CD8-positive, alpha-beta memory T cell (primary cell): ENCODE results near the gene KCNMA1. TPM values are rescaled to one million over a fixed set of nuclear protein-coding genes. Genes with fewer than 3 reads are reported as not detected.

Source experiments
- CTCF ChIA-PET: fragments of 350-600 bp; sonication (Branson Sonifier 250); formaldehyde crosslinking; loops from one replicate; lab custom pipeline; 2021; ENCODE audit warnings: antibody characterized with exemption; lab: Charles Lee
- POLR2A ChIA-PET: fragments of 350-600 bp; sonication (Branson Sonifier 250); formaldehyde crosslinking; loops from one replicate; lab custom pipeline; 2021; ENCODE audit warnings: antibody characterized with exemption; lab: Charles Lee
- DNase-seq, 5 donors: peaks; one replicate each; pipeline versions ENCODE4 v3.0.0 to v3.0.0-alpha.2; 2020 to 2022; ENCODE audit warnings: mixed read lengths in 1 of 5
- H3K27ac ChIP-seq: one replicate; pipeline ENCODE4 v1.7.0; 2013; ENCODE audit warnings: low read depth, mild to moderate bottlenecking, low read length, moderate library complexity
- H3K27me3 ChIP-seq: 2 replicates; pipeline ENCODE4 v1.7.0; 2013; ENCODE audit warnings: low read length, mild to moderate bottlenecking; ENCODE audit not compliant: insufficient read depth, poor library complexity, severe bottlenecking
- H3K36me3 ChIP-seq: 2 replicates; pipeline ENCODE4 v1.7.0; 2013; ENCODE audit warnings: mild to moderate bottlenecking, low read length, moderate library complexity; ENCODE audit not compliant: insufficient read depth
- H3K4me1 ChIP-seq: 2 replicates; pipeline ENCODE4 v1.7.0; 2013; ENCODE audit warnings: mild to moderate bottlenecking, low read length, moderate library complexity; ENCODE audit not compliant: insufficient read depth
- H3K4me3 ChIP-seq: 2 replicates; pipeline ENCODE4 v1.7.0; 2013; ENCODE audit warnings: mild to moderate bottlenecking, low read length
- H3K9me3 ChIP-seq: 2 replicates; pipeline ENCODE4 v1.7.0; 2013; ENCODE audit warnings: mild to moderate bottlenecking, low read length
- H3K27ac Mint-ChIP-seq, 8 donors: one replicate each; pipeline ENCODE4 v1.8.0; 2020 to 2021; ENCODE audit warnings: mixed read lengths in 8 of 8, mild to moderate bottlenecking in 6 of 8, inconsistent platforms in 3 of 8, moderate library complexity in 3 of 8
- H3K27me3 Mint-ChIP-seq, 2 donors: one replicate each; pipeline ENCODE4 v1.8.0; 2020 to 2021; ENCODE audit warnings: mixed read lengths in 2 of 2, mild to moderate bottlenecking in 1 of 2, moderate library complexity in 1 of 2
- H3K36me3 Mint-ChIP-seq, 3 donors: one replicate each; pipeline ENCODE4 v1.8.0; 2020 to 2021; ENCODE audit warnings: mixed read lengths in 3 of 3, inconsistent platforms in 1 of 3, mild to moderate bottlenecking in 1 of 3
- H3K4me1 Mint-ChIP-seq, 3 donors: one replicate each; pipeline ENCODE4 v1.8.0; 2020 to 2021; ENCODE audit warnings: mixed read lengths in 3 of 3, inconsistent platforms in 1 of 3, mild to moderate bottlenecking in 1 of 3
- H3K4me3 Mint-ChIP-seq, 7 donors: one replicate each; pipeline ENCODE4 v1.8.0; 2020 to 2021; ENCODE audit warnings: mixed read lengths in 7 of 7, mild to moderate bottlenecking in 6 of 7, moderate library complexity in 4 of 7, inconsistent platforms in 2 of 7
- H3K9me3 Mint-ChIP-seq, 5 donors: one replicate each; pipeline ENCODE4 v1.8.0; 2020 to 2022; ENCODE audit warnings: mixed read lengths in 5 of 5, mild to moderate bottlenecking in 3 of 5, moderate library complexity in 2 of 5, inconsistent platforms in 1 of 5
- polyA plus RNA-seq: library from polyadenylated mRNA; unstranded; fragments of 300-500 nt; fragmentation: Illumina TruSeq; gene quantifications from one replicate; pipeline ENCODE4 v1.2.3, GENCODE V29; 2021
- total RNA-seq, 2 experiments: library from RNA; stranded (reverse); gene quantifications; one replicate each; pipeline ENCODE4 v1.2.3, GENCODE V29; 2021

Gene KCNMA1
- total and polyA plus RNA-seq, 3 experiments from 2014 or later: 0.20 to 0.31 TPM; not detected in 1

DNA sequence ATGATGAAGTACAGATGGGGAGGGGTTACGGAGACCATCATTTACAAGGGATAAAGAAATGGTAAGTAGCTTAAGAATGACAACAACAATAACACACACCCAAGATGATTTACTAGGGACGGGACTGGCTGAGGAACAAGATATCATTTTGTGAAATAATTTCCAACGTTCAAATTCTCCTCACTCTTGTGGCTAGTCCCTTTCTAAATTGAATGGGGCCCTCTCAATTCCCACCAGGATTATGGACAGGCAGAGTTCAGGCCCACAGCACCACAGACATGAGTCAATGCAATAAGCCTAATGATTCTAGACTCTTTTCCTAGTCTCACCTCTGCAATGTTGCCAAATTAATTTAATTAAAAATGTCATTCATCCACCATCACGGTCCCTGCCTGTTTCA is 448.1 kb downstream of the KCNMA1 start:
- no peak overlapping the region for H3K27ac Mint-ChIP-seq
- DNase-seq: no peak
- H3K9me3 Mint-ChIP-seq: no peaks in the 10 kb centered on the region
- H3K27me3 ChIP-seq: no peaks in the 10 kb centered on the region
- POLR2A ChIA-PET: no interaction called here
- H3K4me1 ChIP-seq: no peaks in the 10 kb centered on the region
- no peaks in the 10 kb centered on the region for H3K4me1 Mint-ChIP-seq
- CTCF ChIA-PET: interaction anchor here (1.2 kb wide), 1 partner anchor 15 kb away, joined by 5 read pairs; no protein-coding TSS in a partner anchor
- H3K36me3 Mint-ChIP-seq: no peaks in the 10 kb centered on the region
- no peak overlapping the region for H3K4me3 Mint-ChIP-seq
- H3K36me3 ChIP-seq: no peaks in the 10 kb centered on the region
- peaks cover 18 to 44% of the 10 kb centered on the region in 2 donors for H3K27me3 Mint-ChIP-seq
- no peaks in the 10 kb centered on the region for H3K9me3 ChIP-seq
- no peak overlapping the region for H3K4me3 ChIP-seq
- H3K27ac ChIP-seq: no peak overlapping the region

DNA sequence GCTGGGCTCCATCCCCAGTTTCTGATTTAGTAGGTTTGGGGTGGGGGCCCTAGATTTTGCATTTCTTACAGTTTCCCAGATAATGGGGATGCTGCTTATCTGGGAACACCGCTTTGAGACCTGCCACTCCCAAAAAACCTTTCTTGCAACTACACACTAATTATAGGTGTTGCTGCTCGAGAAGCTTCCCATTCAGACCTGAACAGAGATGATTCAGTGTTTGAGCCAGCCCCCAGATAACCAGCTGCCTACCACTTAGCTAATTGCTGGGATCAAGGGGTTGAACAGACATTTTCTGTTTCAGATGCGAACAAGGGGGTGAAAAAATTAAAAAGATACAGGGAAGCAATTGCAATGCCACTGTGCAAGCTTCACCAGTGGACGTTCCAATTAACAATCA is 448.5 kb downstream of the KCNMA1 start:
- H3K9me3 Mint-ChIP-seq: no peaks in the 10 kb centered on the region
- no peak overlapping the region for H3K4me3 ChIP-seq
- no peaks in the 10 kb centered on the region for H3K36me3 ChIP-seq
- H3K27me3 ChIP-seq: no peaks in the 10 kb centered on the region
- no peaks in the 10 kb centered on the region for H3K4me1 Mint-ChIP-seq
- no peaks in the 10 kb centered on the region for H3K36me3 Mint-ChIP-seq
- H3K9me3 ChIP-seq: no peaks in the 10 kb centered on the region
- H3K4me3 Mint-ChIP-seq: no peak overlapping the region
- ChIA-PET POLR2A (no interaction called here), CTCF (interaction anchor here (1.2 kb wide), 1 partner anchor 15 kb away, joined by 5 read pairs; no protein-coding TSS in a partner anchor)
- H3K27ac ChIP-seq: no peak overlapping the region
- H3K4me1 ChIP-seq: no peaks in the 10 kb centered on the region
- no peak for DNase-seq
- H3K27ac Mint-ChIP-seq: no peak overlapping the region
- H3K27me3 Mint-ChIP-seq: peaks cover 18 to 44% of the 10 kb centered on the region in 2 donors

DNA sequence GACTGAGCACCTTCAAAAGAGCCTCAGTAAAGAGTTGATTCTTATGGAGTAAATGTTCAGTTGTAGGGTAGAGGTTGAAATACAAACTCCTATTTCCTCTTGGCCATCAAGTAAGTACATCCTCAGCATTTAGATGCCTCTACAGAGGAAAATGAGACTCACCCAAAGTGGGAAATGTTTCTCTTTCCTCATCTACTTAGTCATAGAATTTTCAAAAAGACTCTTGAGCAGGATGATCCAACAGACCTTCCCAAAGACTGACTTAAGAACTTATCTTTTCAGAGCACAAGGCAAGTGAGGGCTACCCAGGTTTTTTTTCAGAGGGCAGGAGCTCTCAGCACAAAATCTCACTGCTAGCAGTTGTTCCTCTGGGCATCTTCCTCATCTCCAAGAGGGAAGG is 449.1 kb downstream of the KCNMA1 start:
- Mint-ChIP-seq H3K4me1 (no peaks in the 10 kb centered on the region), H3K27ac (no peak overlapping the region), H3K4me3 (no peak overlapping the region), H3K9me3 (no peaks in the 10 kb centered on the region), H3K27me3 (peaks cover 16 to 43% of the 10 kb centered on the region in 2 donors), H3K36me3 (no peaks in the 10 kb centered on the region)
- Histone ChIP-seq H3K27ac (no peak overlapping the region), H3K27me3 (no peaks in the 10 kb centered on the region), H3K9me3 (no peaks in the 10 kb centered on the region), H3K4me3 (no peak overlapping the region), H3K4me1 (no peaks in the 10 kb centered on the region), H3K36me3 (no peaks in the 10 kb centered on the region)
- no peak for DNase-seq
- ChIA-PET CTCF (interaction anchor here (1.2 kb wide), 1 partner anchor 14 kb away, joined by 5 read pairs; no protein-coding TSS in a partner anchor), POLR2A (no interaction called here)

DNA sequence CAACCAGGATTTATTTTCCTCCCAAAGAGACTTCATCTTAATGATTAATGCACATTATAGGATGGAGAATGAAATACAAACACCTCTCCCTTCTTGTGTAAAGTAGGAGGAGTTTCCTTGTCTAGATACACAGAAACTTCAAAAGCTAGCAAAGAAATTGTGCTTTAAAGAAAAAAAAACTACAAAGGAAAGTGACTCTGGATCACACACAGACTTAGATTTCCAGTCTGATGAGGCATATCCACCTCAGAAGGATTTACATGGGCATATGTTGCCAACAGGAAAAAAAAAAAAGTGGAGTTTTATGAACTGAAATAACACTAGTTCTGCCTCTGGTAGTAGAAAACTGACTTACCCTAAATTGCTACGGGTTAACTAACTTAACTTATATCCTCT is 449.6 kb downstream of the KCNMA1 start:
- no peaks in the 10 kb centered on the region for H3K36me3 ChIP-seq
- no peak for DNase-seq
- H3K36me3 Mint-ChIP-seq: no peaks in the 10 kb centered on the region
- ChIA-PET POLR2A (no interaction called here), CTCF (interaction anchor here (1.3 kb wide), 1 partner anchor 14 kb away, joined by 3 read pairs; no protein-coding TSS in a partner anchor)
- no peaks in the 10 kb centered on the region for H3K9me3 Mint-ChIP-seq
- peaks cover 16 to 38% of the 10 kb centered on the region in 2 donors for H3K27me3 Mint-ChIP-seq
- H3K27me3 ChIP-seq: no peaks in the 10 kb centered on the region
- H3K27ac ChIP-seq: no peak overlapping the region
- no peak overlapping the region for H3K4me3 Mint-ChIP-seq
- H3K4me1 ChIP-seq: no peaks in the 10 kb centered on the region
- no peak overlapping the region for H3K27ac Mint-ChIP-seq
- no peak overlapping the region for H3K4me3 ChIP-seq
- no peaks in the 10 kb centered on the region for H3K4me1 Mint-ChIP-seq
- no peaks in the 10 kb centered on the region for H3K9me3 ChIP-seq

DNA sequence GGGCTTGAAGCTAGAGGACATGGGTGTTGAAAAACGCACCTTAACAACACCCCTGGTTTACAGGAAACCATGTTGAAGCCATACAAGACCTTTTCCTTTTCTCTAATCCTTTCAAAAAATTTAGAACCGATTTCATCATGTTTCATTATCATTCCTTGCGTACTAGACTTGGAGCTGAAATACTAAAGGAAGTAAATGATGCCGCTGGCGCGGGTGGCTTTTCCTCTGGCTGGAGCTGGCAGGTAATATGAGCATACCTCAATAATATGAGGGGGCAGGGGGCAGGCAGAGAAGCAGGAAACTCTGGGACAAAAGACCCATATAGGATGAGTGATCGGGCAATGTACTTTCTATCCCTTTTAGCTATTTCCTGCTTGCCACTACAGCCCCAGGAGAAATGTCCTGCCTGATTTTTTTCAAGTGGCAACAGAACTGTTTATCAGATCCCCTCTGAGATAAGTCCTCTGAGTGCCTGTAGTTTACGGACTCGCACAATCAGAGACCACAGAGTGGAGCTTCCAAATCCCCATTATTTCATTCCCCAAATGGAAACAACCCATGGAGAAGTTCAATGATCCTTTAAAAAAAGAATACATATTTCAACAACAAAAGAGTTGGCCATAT is 450.1 kb downstream of the KCNMA1 start:
- Histone ChIP-seq H3K9me3 (no peaks in the 10 kb centered on the region), H3K4me3 (no peak overlapping the region), H3K27me3 (no peaks in the 10 kb centered on the region), H3K4me1 (no peaks in the 10 kb centered on the region), H3K36me3 (no peaks in the 10 kb centered on the region), H3K27ac (no peak overlapping the region)
- Mint-ChIP-seq H3K9me3 (no peaks in the 10 kb centered on the region), H3K4me3 (no peak overlapping the region), H3K36me3 (no peaks in the 10 kb centered on the region), H3K27me3 (peaks cover 15 to 37% of the 10 kb centered on the region in 2 donors), H3K4me1 (no peaks in the 10 kb centered on the region), H3K27ac (peak overlapping the region in 1 of 8 donors; percentile 29)
- POLR2A ChIA-PET: no interaction called here
- CTCF ChIA-PET: interaction anchor here (1.3 kb wide), 1 partner anchor 13 kb away, joined by 3 read pairs; no protein-coding TSS in a partner anchor
- DNase-seq: no peak

DNA sequence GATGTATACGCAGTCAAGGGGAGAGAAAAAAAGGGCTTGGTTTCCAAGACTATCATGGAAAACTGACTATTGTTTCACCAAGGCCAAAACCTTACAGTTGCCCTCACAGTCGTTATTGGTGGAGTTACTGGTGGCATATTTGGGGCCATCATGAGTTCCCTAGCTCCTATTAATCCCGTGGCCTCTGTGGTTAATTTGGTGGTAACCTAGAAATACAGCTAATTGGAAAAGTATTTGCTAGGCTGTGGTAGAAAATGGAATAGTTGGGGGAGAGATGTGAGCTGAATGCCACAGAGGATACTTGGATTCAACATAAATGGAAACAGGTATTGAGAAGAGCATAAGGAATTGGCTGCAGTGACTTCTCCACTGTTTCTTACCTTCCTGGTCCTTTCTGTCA is 450.7 kb downstream of the KCNMA1 start:
- H3K4me3 Mint-ChIP-seq: no peak overlapping the region
- Histone ChIP-seq H3K27me3 (no peaks in the 10 kb centered on the region), H3K4me1 (no peaks in the 10 kb centered on the region), H3K4me3 (no peak overlapping the region), H3K9me3 (no peaks in the 10 kb centered on the region), H3K36me3 (no peaks in the 10 kb centered on the region), H3K27ac (no peak overlapping the region)
- peaks cover 13 to 37% of the 10 kb centered on the region in 2 donors for H3K27me3 Mint-ChIP-seq
- no peaks in the 10 kb centered on the region for H3K36me3 Mint-ChIP-seq
- no peak for DNase-seq
- H3K27ac Mint-ChIP-seq: no peak overlapping the region
- ChIA-PET POLR2A (no interaction called here), CTCF (interaction anchor here (1.3 kb wide), 1 partner anchor 13 kb away, joined by 3 read pairs; no protein-coding TSS in a partner anchor)
- H3K9me3 Mint-ChIP-seq: no peaks in the 10 kb centered on the region
- no peaks in the 10 kb centered on the region for H3K4me1 Mint-ChIP-seq

DNA sequence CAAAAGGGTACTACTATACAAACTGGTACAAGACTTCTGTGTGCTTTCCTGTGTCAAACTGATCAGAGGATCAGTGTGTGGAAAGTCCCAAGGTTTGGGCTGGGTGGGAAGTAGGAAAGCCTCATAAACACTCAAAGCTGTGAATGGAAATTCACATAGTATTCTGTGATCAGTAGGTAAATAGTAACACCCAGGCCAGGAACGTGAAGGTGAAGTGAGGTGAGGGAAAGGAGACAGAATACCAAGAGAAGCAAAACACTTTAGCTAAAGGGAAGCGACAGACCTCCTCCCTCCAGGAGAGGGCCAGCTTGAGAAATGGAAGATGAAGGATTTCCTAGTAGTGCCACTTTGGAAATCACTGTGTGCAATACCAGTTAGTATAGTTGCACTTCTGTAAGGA is 451.9 kb downstream of the KCNMA1 start:
- ChIA-PET CTCF (interaction anchor here (2.9 kb wide), 1 partner anchor 12 kb away, joined by 9 read pairs; no protein-coding TSS in a partner anchor), POLR2A (no interaction called here)
- Histone ChIP-seq H3K36me3 (no peaks in the 10 kb centered on the region), H3K9me3 (no peaks in the 10 kb centered on the region), H3K4me1 (no peaks in the 10 kb centered on the region), H3K27ac (no peak overlapping the region), H3K27me3 (no peaks in the 10 kb centered on the region), H3K4me3 (no peak overlapping the region)
- Mint-ChIP-seq H3K27ac (no peak overlapping the region), H3K27me3 (peaks cover 9 to 29% of the 10 kb centered on the region in 2 donors), H3K9me3 (no peaks in the 10 kb centered on the region), H3K36me3 (no peaks in the 10 kb centered on the region), H3K4me3 (no peak overlapping the region), H3K4me1 (no peaks in the 10 kb centered on the region)
- DNase-seq: no peak

DNA sequence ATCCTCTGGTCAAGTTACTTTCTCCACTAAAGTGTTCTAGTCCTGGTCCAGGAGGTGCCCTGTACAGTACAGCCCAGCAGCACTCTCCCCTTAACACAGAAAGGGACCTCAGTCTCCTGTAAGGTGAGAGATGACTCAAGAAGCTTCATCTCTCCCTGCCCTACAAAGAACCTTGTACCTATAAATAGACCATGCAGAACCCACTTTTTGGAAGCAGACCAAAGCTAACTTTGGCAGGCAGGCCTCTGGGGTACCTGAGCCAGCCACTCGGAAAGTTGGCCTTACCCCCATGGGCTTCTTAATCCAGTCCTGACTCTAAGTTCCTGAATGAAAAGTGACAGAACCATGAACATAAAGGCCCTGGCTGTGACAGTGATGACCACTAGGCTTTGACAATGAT is 454.8 kb downstream of the KCNMA1 start:
- Mint-ChIP-seq H3K27ac (no peak overlapping the region), H3K4me1 (no peaks in the 10 kb centered on the region), H3K27me3 (peaks cover 17 to 19% of the 10 kb centered on the region in 2 donors), H3K9me3 (no peaks in the 10 kb centered on the region), H3K4me3 (no peak overlapping the region), H3K36me3 (no peaks in the 10 kb centered on the region)
- H3K9me3 ChIP-seq: no peaks in the 10 kb centered on the region
- no peaks in the 10 kb centered on the region for H3K36me3 ChIP-seq
- H3K4me1 ChIP-seq: no peaks in the 10 kb centered on the region
- DNase-seq: no peak
- POLR2A ChIA-PET: no interaction called here
- no peak overlapping the region for H3K27ac ChIP-seq
- no peak overlapping the region for H3K4me3 ChIP-seq
- CTCF ChIA-PET: no interaction called here
- H3K27me3 ChIP-seq: no peaks in the 10 kb centered on the region
